ENCODE measurements around the gene MYO15A. TPM values are rescaled to one million over a fixed set of nuclear protein-coding genes. Genes with fewer than 3 reads are reported as not detected.

MYO15A gene
- total and polyA plus RNA-seq, 9 donors = 1.5 to 5.4 (median 3.2) TPM

GRCh38 chr17:18217412-18218015 is 109.0 kb downstream of the MYO15A start:
- Histone ChIP-seq H3K36me3 (no peaks in the 10 kb centered on the region), H3K4me1 (ENCODE audit: insufficient read depth) (no peaks in the 10 kb centered on the region), H3K4me3 (no peak overlapping the region), H3K27ac (no peak overlapping the region), H3K27me3 (no peaks in the 10 kb centered on the region), H3K9me3 (no peaks in the 10 kb centered on the region)
- intact Hi-C loops (cut with DNase I) = no loop called here
- WGBS, 3 donors = 21 to 28% (median 24%) methylated on average over 5 to 6 of the region's 6 CpGs
- DNase-seq = peak; percentile 64 to 87 (median 80)
- TF ChIP-seq EP300 (IDR thresholded peaks at IDR 0.05) = no peak
- TF ChIP-seq CTCF (IDR thresholded peaks at IDR 0.05) = peak; percentile 69 to 76 (median 76)

DNA sequence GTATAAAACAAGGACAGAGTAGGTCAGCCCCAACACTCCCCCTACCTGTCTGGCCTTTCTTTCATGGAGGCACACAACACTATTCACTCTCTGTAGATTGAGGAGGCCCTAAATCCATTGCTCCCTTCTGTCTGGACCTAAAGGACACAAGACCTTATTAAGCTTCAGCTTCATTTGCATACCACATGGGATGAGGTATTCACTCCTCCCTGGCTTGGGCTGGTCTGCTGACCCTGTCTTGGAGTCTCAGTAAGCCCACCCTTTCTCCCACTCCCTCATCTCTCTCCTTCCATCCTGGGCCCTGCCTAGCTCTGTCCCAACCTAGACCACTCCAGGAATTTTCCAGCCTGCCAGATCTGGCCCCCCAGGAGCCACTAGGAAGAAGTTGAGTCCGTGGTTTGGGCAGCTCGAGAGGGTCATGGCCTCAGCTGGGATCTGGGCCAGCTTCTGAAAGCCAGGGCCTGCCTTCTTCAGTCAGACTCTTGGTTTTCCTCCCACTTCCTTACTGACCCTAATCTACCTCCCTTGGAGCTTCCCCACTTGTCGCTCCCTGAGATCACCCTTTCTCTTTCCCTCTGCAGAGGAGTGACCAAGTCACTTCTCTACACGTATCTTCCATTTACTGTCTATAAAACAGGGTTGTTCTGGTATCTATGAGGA is 110.3 kb downstream of the MYO15A start:
- H3K27me3 ChIP-seq = no peaks in the 10 kb centered on the region
- intact Hi-C loops (cut with DNase I) = no loop called here
- WGBS, 3 donors = 7 to 22% (median 9%) methylated on average over 4 of the region's 4 CpGs
- no peaks in the 10 kb centered on the region for H3K9me3 ChIP-seq
- no peak for TF ChIP-seq POLR2A (IDR thresholded peaks at IDR 0.05)
- no peak for TF ChIP-seq EP300 (IDR thresholded peaks at IDR 0.05)
- no peak for TF ChIP-seq CTCF (IDR thresholded peaks at IDR 0.05)
- no peaks in the 10 kb centered on the region for H3K4me1 ChIP-seq (ENCODE audit: insufficient read depth)
- H3K27ac ChIP-seq = peak overlapping the region in 1 of 2 donors; percentile 51
- H3K36me3 ChIP-seq = no peaks in the 10 kb centered on the region
- H3K4me3 ChIP-seq = no peak overlapping the region
- peak; percentile 57 to 86 (median 74) for DNase-seq

- no peaks in the 10 kb centered on the region for H3K27me3 ChIP-seq
- 85 to 94% (median 88%) methylated on average over 4 of the region's 4 CpGs for WGBS, 3 donors
- H3K9me3 ChIP-seq = no peaks in the 10 kb centered on the region
- no peak for DNase-seq
- no peaks in the 10 kb centered on the region for H3K36me3 ChIP-seq
- TF ChIP-seq CTCF (IDR thresholded peaks at IDR 0.05) (no peak), EP300 (IDR thresholded peaks at IDR 0.05) (no peak)
- H3K27ac ChIP-seq = no peak overlapping the region
- H3K4me1 ChIP-seq (ENCODE audit: insufficient read depth) = peaks cover 3% of the 10 kb centered on the region
- H3K4me3 ChIP-seq = no peak overlapping the region
- intact Hi-C loops (cut with DNase I) = loop anchor here in 1 of 4 donors (10.0 kb wide), 1 partner anchor 69 kb away; no protein-coding TSS in a partner anchor
These were observed 115.5 kb downstream of the MYO15A start for GRCh38 chr17:18224053-18224386.

- WGBS, 3 donors = 30 to 39% (median 32%) methylated on average over 23 of the region's 23 CpGs
- Histone ChIP-seq H3K27ac (no peak overlapping the region), H3K36me3 (no peaks in the 10 kb centered on the region), H3K9me3 (no peaks in the 10 kb centered on the region), H3K4me3 (peak overlapping the region; percentile 34), H3K4me1 (ENCODE audit: insufficient read depth) (peaks cover 3% of the 10 kb centered on the region), H3K27me3 (no peaks in the 10 kb centered on the region)
- peak in 3 of 5 donors; percentile 42 to 70 (median 64) for DNase-seq
- TF ChIP-seq CTCF (IDR thresholded peaks at IDR 0.05) (no peak), EP300 (IDR thresholded peaks at IDR 0.05) (no peak), POLR2A (IDR thresholded peaks at IDR 0.05) (no peak)
- intact Hi-C loops (cut with DNase I) = loop anchor here in 1 of 4 donors (5.0 to 10.0 kb wide), 2 partner anchors 37 to 70 kb away; no protein-coding TSS in a partner anchor
These were observed 116.0 kb downstream of the MYO15A start for GRCh38 chr17:18224387-18225120.
